Psoas muscle (tissue), 8 donors: ENCODE data around the gene MYRIP. TPM values are rescaled to one million over a fixed set of nuclear protein-coding genes. Genes with fewer than 3 reads are reported as not detected.
"Not testable (repeated sequence)": the region's sequence is repeated elsewhere in the genome, so short reads cannot be mapped to it uniquely, and the experiment has no call there.

Experiments
- ATAC-seq, 4 donors: fragments of 200-7000 bp; cut with Tn5 transposase; one replicate each; pipeline ENCODE4 v1.9.1; 2020; ENCODE audit warnings: moderate library complexity in 3 of 4, mild to moderate bottlenecking in 2 of 4
- DNase-seq, 2 donors: peaks; one replicate each; pipeline ENCODE4 v3.0.0-alpha.2; 2020
- H3K27ac ChIP-seq: fragments of 200-600 bp; one replicate; pipeline ENCODE4 v1.8.0; 2022
- H3K27me3 ChIP-seq, 3 donors: fragments of 200-600 bp in 1 of 3; one replicate each; pipeline versions ENCODE4 v1.6.1 to v1.8.0; 2013 to 2022; ENCODE audit warnings: low read length in 2 of 3, mild to moderate bottlenecking in 2 of 3, moderate library complexity in 1 of 3; ENCODE audit not compliant: insufficient read depth in 3 of 3
- H3K36me3 ChIP-seq, 2 donors: fragments of 200-600 bp in 1 of 2; one replicate each; pipeline versions ENCODE4 v1.6.1 to v1.8.0; 2013 to 2022; ENCODE audit warnings: low read depth in 1 of 2, mild to moderate bottlenecking in 1 of 2, moderate library complexity in 1 of 2; ENCODE audit not compliant: insufficient read depth in 1 of 2
- H3K4me1 ChIP-seq: fragments of 200-600 bp; one replicate; pipeline ENCODE4 v1.8.0; 2022
- H3K4me3 ChIP-seq: fragments of 200-600 bp; one replicate; pipeline ENCODE4 v1.8.0; 2022; ENCODE audit warnings: mild to moderate bottlenecking
- H3K9me3 ChIP-seq: fragments of 200-600 bp; one replicate; pipeline ENCODE4 v1.8.0; 2022
- CTCF ChIP-seq: fragments of 200-600 bp; IDR thresholded peaks from one replicate; pipeline ENCODE4 v1.8.0; 2022; ENCODE audit warnings: antibody characterized with exemption
- WGBS, 3 donors: extraction: QIAGEN DNeasy Blood & Tissue Kit; methylation state at CpG; one replicate each; pipeline versions ENCODE4 v1.1.6 to v1.1.7; 2013; 5-methylcytosine and 5-hydroxymethylcytosine counted together
- intact Hi-C, 2 donors: fragments of 100-400 bp; cut with DNase I; formaldehyde crosslinking; loops; one replicate each; pipeline versions ENCODE4 v1.11.0 to v1.14.2; 2022
- polyA plus RNA-seq, 3 donors: library from polyadenylated mRNA; stranded (reverse); fragments of 200-250 nt; gene quantifications; one replicate each; pipeline ENCODE4 v1.2.3, GENCODE V29; 2013
- total RNA-seq, 4 donors: library from RNA; stranded (reverse); fragmentation: NEBNext Ultra II Directional in 2 of 4; extraction: Animal tissue kit (Norgen Biotek cat#: 25700) in 2 of 4; gene quantifications; one replicate each; pipeline versions ENCODE4 v1.2.1 to v1.2.4, GENCODE V29; 2021 to 2023
- donor health status: healthy with polysubstance abuse.
- donor health status: DM: no; HTN: no; CAD: no; lungs with moderate emphysema.
- donor health status: Bipolar disorder and iron deficiency.
- donor health status: healthy.
- donor health status: DM: yes; HTN: yes; CAD: no.
- donor health status: DM: no; HTN: no; CAD: no.
- donor health status: DM: no; HTN: no; CAD: no.
- donor health status: DM: yes; HTN: yes; CAD: no.

MYRIP gene
- total and polyA plus RNA-seq, 7 donors, result 0.35 to 2.8 (median 1.1) TPM

- ATAC-seq (no peak), DNase-seq (no peak)
- Histone ChIP-seq H3K9me3 (no peaks in the 10 kb centered on the region), H3K36me3 (no peaks in the 10 kb centered on the region), H3K4me1 (no peaks in the 10 kb centered on the region), H3K27ac (no peak overlapping the region), H3K27me3 (no peaks in the 10 kb centered on the region), H3K4me3 (no peak overlapping the region)
- intact Hi-C loops, result no loop called here
- TF ChIP-seq CTCF, result no peak
Observed at GRCh38 chr3:39765575-39765974, 43.8 kb upstream of the MYRIP start.

- intact Hi-C loops, result no loop called here
- ATAC-seq (no peak), DNase-seq (no peak)
- no peak overlapping the region for H3K27ac ChIP-seq
- 40 to 55% (median 53%) methylated on average over 1 of the region's 1 CpG for WGBS, 3 donors
- H3K27me3 ChIP-seq, result no peaks in the 10 kb centered on the region
- no peak for TF ChIP-seq CTCF
- H3K4me3 ChIP-seq, result no peak overlapping the region
- no peaks in the 10 kb centered on the region for H3K36me3 ChIP-seq
- no peaks in the 10 kb centered on the region for H3K9me3 ChIP-seq
- H3K4me1 ChIP-seq, result no peaks in the 10 kb centered on the region
Observed at GRCh38 chr3:39766433-39766832, 43.0 kb upstream of the MYRIP start.

GRCh38 chr3:39766909-39767308, 42.5 kb upstream of the MYRIP start:
- DNase-seq, H3K27ac ChIP-seq, H3K27me3 ChIP-seq, intact Hi-C loops, ATAC-seq, H3K4me1 ChIP-seq, H3K4me3 ChIP-seq, H3K9me3 ChIP-seq, H3K36me3 ChIP-seq: not testable (repeated sequence)

GRCh38 chr3:39778168-39778567, 31.2 kb upstream of the MYRIP start:
- intact Hi-C loops, ATAC-seq, H3K27me3 ChIP-seq, DNase-seq, H3K4me3 ChIP-seq, H3K4me1 ChIP-seq, H3K36me3 ChIP-seq, H3K27ac ChIP-seq, H3K9me3 ChIP-seq: not testable (repeated sequence)
- 85 to 87% (median 86%) methylated on average over 5 of the region's 5 CpGs for WGBS, 3 donors

- Histone ChIP-seq H3K27me3 (no peaks in the 10 kb centered on the region), H3K9me3 (no peaks in the 10 kb centered on the region), H3K27ac (no peak overlapping the region), H3K36me3 (no peaks in the 10 kb centered on the region), H3K4me1 (no peaks in the 10 kb centered on the region), H3K4me3 (no peak overlapping the region)
- DNase-seq, result no peak
- intact Hi-C loops, result no loop called here
- 93 to 94% (median 93%) methylated on average over 33 to 40 of the region's 40 CpGs for WGBS, 3 donors
- no peak for TF ChIP-seq CTCF
- ATAC-seq, result no peak
Observed at GRCh38 chr3:39779511-39780230, 29.7 kb upstream of the MYRIP start.

GRCh38 chr3:39780352-39780751, 29.1 kb upstream of the MYRIP start:
- H3K27ac ChIP-seq, result no peak overlapping the region
- no peak overlapping the region for H3K4me3 ChIP-seq
- H3K36me3 ChIP-seq, result no peaks in the 10 kb centered on the region
- no peak for DNase-seq
- no peaks in the 10 kb centered on the region for H3K27me3 ChIP-seq
- 72 to 85% (median 72%) methylated on average over 4 of the region's 4 CpGs for WGBS, 3 donors
- ATAC-seq, result no peak
- no peaks in the 10 kb centered on the region for H3K4me1 ChIP-seq
- intact Hi-C loops, result no loop called here
- H3K9me3 ChIP-seq, result no peaks in the 10 kb centered on the region
- TF ChIP-seq CTCF, result no peak
